SK-N-SH treated with all-trans-retinoic acid at 6 μM for 48 hours (cell line): ENCODE data around the gene PRKCE.

Experiments
- ATAC-seq: fragments of 200-7000 bp; cut with Tn5 transposase; 3 replicates; pipeline ENCODE4 v1.9.1; 2020; ENCODE audit warnings: mild to moderate bottlenecking, moderate library complexity
- ARNTL ChIP-seq: fragments of 450-650 bp; formaldehyde crosslinking; IDR thresholded peaks from 2 replicates; pipeline ENCODE4 v1.5.0; 2020; ENCODE audit warnings: low read depth, mild to moderate bottlenecking, moderate library complexity, borderline replicate concordance
- CREB5 ChIP-seq: fragments of 250-450 bp; sonication (Bioruptor Pico); IDR thresholded peaks from 2 replicates; pipeline ENCODE4 v1.5.1; 2020; ENCODE audit warnings: low read depth, mild to moderate bottlenecking, moderate library complexity
- CSDC2 ChIP-seq: fragments of 250-450 bp; sonication (Bioruptor Pico); IDR thresholded peaks from 2 replicates; pipeline ENCODE4 v1.5.0; 2020; ENCODE audit warnings: mild to moderate bottlenecking, moderate library complexity
- CSRNP3 ChIP-seq: fragments of 250-450 bp; sonication (Bioruptor Pico); IDR thresholded peaks from 2 replicates; pipeline ENCODE4 v1.5.1; 2021; ENCODE audit warnings: mild to moderate bottlenecking, moderate library complexity
- ESRRG ChIP-seq: fragments of 250-450 bp; sonication (Bioruptor Pico); IDR thresholded peaks from 2 replicates; pipeline ENCODE4 v1.6.1; 2021; ENCODE audit warnings: mild to moderate bottlenecking
- ISL1 ChIP-seq: fragments of 250-450 bp; sonication (Bioruptor Pico); IDR thresholded peaks from 2 replicates; pipeline ENCODE4 v2.1.2; 2022; ENCODE audit warnings: mild to moderate bottlenecking, moderate library complexity
- PATZ1 ChIP-seq: fragments of 250-450 bp; sonication (Bioruptor Pico); IDR thresholded peaks from 2 replicates; pipeline ENCODE4 v1.8.0; 2020; ENCODE audit warnings: mild to moderate bottlenecking, moderate library complexity, borderline replicate concordance
- RARB ChIP-seq: fragments of 250-450 bp; sonication (Bioruptor Pico); IDR thresholded peaks from 2 replicates; pipeline ENCODE4 v1.8.0; 2021; ENCODE audit warnings: mild to moderate bottlenecking, moderate library complexity
- SNAI2 ChIP-seq: fragments of 250-450 bp; sonication (Bioruptor Pico); IDR thresholded peaks from 2 replicates; pipeline ENCODE4 v1.5.0; 2020; ENCODE audit warnings: mild to moderate bottlenecking, moderate library complexity
- TCF4 ChIP-seq: fragments of 250-450 bp; sonication (Bioruptor Pico); IDR thresholded peaks from 2 replicates; pipeline ENCODE4 v1.8.0; 2021; ENCODE audit warnings: mild to moderate bottlenecking, moderate library complexity, borderline replicate concordance
- TOX ChIP-seq: fragments of 250-450 bp; sonication (Bioruptor Pico); IDR thresholded peaks from 2 replicates; pipeline ENCODE4 v1.8.0; 2021; ENCODE audit warnings: mild to moderate bottlenecking, moderate library complexity, borderline replicate concordance
- TSHZ2 ChIP-seq: fragments of 250-450 bp; sonication (Bioruptor Pico); IDR thresholded peaks from 2 replicates; pipeline ENCODE4 v1.5.0; 2020; ENCODE audit warnings: mild to moderate bottlenecking, moderate library complexity
- ZFP3 ChIP-seq: fragments of 250-450 bp; sonication (Bioruptor Pico); IDR thresholded peaks from 2 replicates; pipeline ENCODE4 v1.5.0; 2020; ENCODE audit warnings: mild to moderate bottlenecking, moderate library complexity
- ZNF70 ChIP-seq: fragments of 450-650 bp; formaldehyde crosslinking; IDR thresholded peaks from 2 replicates; pipeline ENCODE4 v1.5.0; 2020; ENCODE audit warnings: mild to moderate bottlenecking, moderate library complexity
- ZNF8 ChIP-seq: fragments of 450-650 bp; formaldehyde crosslinking; IDR thresholded peaks from 2 replicates; pipeline ENCODE4 v1.5.0; 2020; ENCODE audit warnings: mild to moderate bottlenecking, moderate library complexity

The PRKCE gene

GRCh38 chr2:45992021-45992740 is 340.7 kb downstream of the PRKCE start (continued):
- TF ChIP-seq TSHZ2 (CRISPR knock-in tag) (no peak), ISL1 (CRISPR knock-in tag) (no peak; the same call in 1 of the 2 replicates)

- ATAC-seq: peak; percentile 48
- TF ChIP-seq CREB5: no peak
- no peak for TF ChIP-seq PATZ1 (CRISPR knock-in tag)
- TF ChIP-seq ARNTL (CRISPR knock-in tag): no peak
- TF ChIP-seq CSRNP3: no peak
- TF ChIP-seq ESRRG (CRISPR knock-in tag): no peak
- no peak for TF ChIP-seq ZFP3
- no peak for TF ChIP-seq TSHZ2 (CRISPR knock-in tag)
Observed at GRCh38 chr2:45992741-45993475, 341.4 kb downstream of the PRKCE start.

GRCh38 chr2:45993476-45993991 is 342.1 kb downstream of the PRKCE start:
- ATAC-seq: peak; percentile 90
- TF ChIP-seq ARNTL (CRISPR knock-in tag) (no peak), TCF4 (CRISPR knock-in tag) (no peak), PATZ1 (CRISPR knock-in tag) (no peak), ZNF8 (CRISPR knock-in tag) (no peak), CREB5 (no peak), RARB (CRISPR knock-in tag) (no peak), TOX (CRISPR knock-in tag) (no peak), SNAI2 (CRISPR knock-in tag) (no peak), ZNF70 (CRISPR knock-in tag) (no peak), TSHZ2 (CRISPR knock-in tag) (no peak), CSDC2 (CRISPR knock-in tag) (no peak), CSRNP3 (no peak)
